Neural progenitor cell (in vitro differentiated cells): Measurements from ENCODE around the gene COL4A4. TPM values are rescaled to one million over a fixed set of nuclear protein-coding genes. Genes with fewer than 3 reads are reported as not detected.

Experiments used
- DNase-seq: peaks from one replicate; pipeline ENCODE4 v3.0.0-alpha.2; 2016; ENCODE audit warnings: low spot score
- H2AFZ ChIP-seq: fragments of 200-600 bp; sonication (generic); replicated peaks from 2 replicates; pipeline ENCODE4 v1.6.1; 2016; ENCODE audit warnings: antibody characterized with exemption
- H3F3A ChIP-seq: fragments of 200-600 bp; sonication (generic); 2 replicates; pipeline ENCODE4 v1.6.1; 2016; ENCODE audit warnings: antibody characterized with exemption, low read depth
- H3K27ac ChIP-seq: fragments of 200-600 bp; sonication (generic); 2 replicates; pipeline ENCODE4 v1.5.1; 2016; ENCODE audit warnings: mild to moderate bottlenecking
- H3K27me3 ChIP-seq: fragments of 200-600 bp; sonication (generic); 2 replicates; pipeline ENCODE4 v1.6.1; 2016; ENCODE audit warnings: mild to moderate bottlenecking, moderate library complexity
- H3K36me3 ChIP-seq: fragments of 200-600 bp; sonication (generic); 2 replicates; pipeline ENCODE4 v1.5.1; 2016
- H3K4me1 ChIP-seq: fragments of 200-600 bp; sonication (generic); 2 replicates; pipeline ENCODE4 v1.6.1; 2016; ENCODE audit warnings: mixed run types
- H3K4me2 ChIP-seq: fragments of 200-600 bp; sonication (generic); 2 replicates; pipeline ENCODE4 v1.6.1; 2016
- H3K4me3 ChIP-seq: fragments of 200-600 bp; sonication (generic); 2 replicates; pipeline ENCODE4 v1.5.1; 2016
- H3K79me2 ChIP-seq: fragments of 200-600 bp; sonication (generic); 2 replicates; pipeline ENCODE4 v1.6.1; 2016; ENCODE audit warnings: low read depth
- H3K9ac ChIP-seq: fragments of 200-600 bp; sonication (generic); 2 replicates; pipeline ENCODE4 v1.6.1; 2016
- H3K9me3 ChIP-seq: fragments of 200-600 bp; sonication (generic); 2 replicates; pipeline ENCODE4 v1.5.1; 2016; ENCODE audit warnings: low read depth
- H4K20me1 ChIP-seq: fragments of 200-600 bp; sonication (generic); 2 replicates; pipeline ENCODE4 v1.6.1; 2016; ENCODE audit warnings: low read depth
- H3K27ac Mint-ChIP-seq: 3 replicates; pipeline ENCODE4 v1.8.0; 2021; ENCODE audit warnings: mixed read lengths
- H3K27me3 Mint-ChIP-seq: 2 replicates; pipeline ENCODE4 v1.8.0; 2022; ENCODE audit warnings: low read depth, mild to moderate bottlenecking, inconsistent platforms, moderate library complexity, mixed read lengths; ENCODE audit not compliant: insufficient read depth
- H3K36me3 Mint-ChIP-seq: 3 replicates; pipeline ENCODE4 v1.8.0; 2021; ENCODE audit warnings: mixed read lengths
- H3K4me1 Mint-ChIP-seq: 3 replicates; pipeline ENCODE4 v1.8.0; 2021; ENCODE audit warnings: mixed read lengths
- H3K4me3 Mint-ChIP-seq: 3 replicates; pipeline ENCODE4 v1.8.0; 2021; ENCODE audit warnings: mild to moderate bottlenecking, moderate library complexity, mixed read lengths
- H3K9me3 Mint-ChIP-seq: 3 replicates; pipeline ENCODE4 v1.8.0; 2020; ENCODE audit warnings: mixed read lengths
- CTCF ChIP-seq: fragments of 200-600 bp; sonication (generic); IDR thresholded peaks from 2 replicates; pipeline ENCODE4 v1.5.1; 2017; ENCODE audit warnings: antibody characterized with exemption, mild to moderate bottlenecking
- EZH2 ChIP-seq: fragments of 200-600 bp; sonication (generic); IDR thresholded peaks from 2 replicates; pipeline ENCODE4 v1.6.1; 2017; ENCODE audit warnings: antibody characterized with exemption, mild to moderate bottlenecking, moderate library complexity
- EZH2phosphoT487 ChIP-seq: fragments of 200-600 bp; sonication (generic); IDR thresholded peaks from 2 replicates; pipeline ENCODE4 v1.6.1; 2017; ENCODE audit warnings: antibody characterized with exemption
- total RNA-seq: library from RNA; depleted of rRNA; stranded (reverse); fragments of >200 nt; gene quantifications from 2 replicates; pipeline ENCODE4 v1.2.3, GENCODE V29; 2015; ENCODE audit warnings: low replicate concordance

COL4A4 gene
- total RNA-seq, 1 donor from 2014 or later, result 0.60 TPM

- Histone ChIP-seq H4K20me1 (no peaks in the 10 kb centered on the region), H2AFZ (no peak overlapping the region), H3K36me3 (no peaks in the 10 kb centered on the region), H3K4me2 (no peak overlapping the region), H3K27ac (no peak overlapping the region), H3K4me3 (no peak overlapping the region), H3K9me3 (no peaks in the 10 kb centered on the region), H3K9ac (no peak overlapping the region), H3F3A (no peaks in the 10 kb centered on the region), H3K4me1 (no peaks in the 10 kb centered on the region), H3K27me3 (no peaks in the 10 kb centered on the region), H3K79me2 (no peaks in the 10 kb centered on the region)
- TF ChIP-seq CTCF (no peak), EZH2phosphoT487 (no peak), EZH2 (no peak)
- Mint-ChIP-seq H3K36me3 (no peaks in the 10 kb centered on the region), H3K4me1 (peaks cover 2% of the 10 kb centered on the region), H3K27me3 (peaks cover 4% of the 10 kb centered on the region), H3K4me3 (no peak overlapping the region), H3K9me3 (peaks cover 2% of the 10 kb centered on the region), H3K27ac (no peak overlapping the region)
- no peak for DNase-seq
These were observed 66.4 kb downstream of the COL4A4 start for GRCh38 chr2:227097495-227098161.

GRCh38 chr2:227095346-227095745, 68.7 kb downstream of the COL4A4 start:
- no peaks in the 10 kb centered on the region for H3K9me3 ChIP-seq
- no peaks in the 10 kb centered on the region for H3K79me2 ChIP-seq
- TF ChIP-seq EZH2, result no peak
- TF ChIP-seq EZH2phosphoT487, result no peak
- TF ChIP-seq CTCF, result no peak
- no peaks in the 10 kb centered on the region for H3K36me3 Mint-ChIP-seq
- H3K9ac ChIP-seq, result no peak overlapping the region
- no peak overlapping the region for H3K27ac ChIP-seq
- peaks cover 2% of the 10 kb centered on the region for H3K9me3 Mint-ChIP-seq
- no peak overlapping the region for H3K4me3 ChIP-seq
- no peak overlapping the region for H2AFZ ChIP-seq
- no peaks in the 10 kb centered on the region for H3F3A ChIP-seq
- no peak overlapping the region for H3K4me2 ChIP-seq
- H3K27me3 ChIP-seq, result no peaks in the 10 kb centered on the region
- H3K36me3 ChIP-seq, result no peaks in the 10 kb centered on the region
- H3K4me1 Mint-ChIP-seq, result peaks cover 2% of the 10 kb centered on the region
- DNase-seq, result no peak
- H3K4me3 Mint-ChIP-seq, result no peak overlapping the region
- no peaks in the 10 kb centered on the region for H4K20me1 ChIP-seq
- H3K4me1 ChIP-seq, result no peaks in the 10 kb centered on the region
- H3K27ac Mint-ChIP-seq, result no peak overlapping the region
- H3K27me3 Mint-ChIP-seq, result peaks cover 2% of the 10 kb centered on the region

- H2AFZ ChIP-seq, result no peak overlapping the region
- H3K79me2 ChIP-seq, result no peaks in the 10 kb centered on the region
- no peaks in the 10 kb centered on the region for H3K27me3 ChIP-seq
- H3K27ac Mint-ChIP-seq, result no peak overlapping the region
- no peak overlapping the region for H3K27ac ChIP-seq
- no peaks in the 10 kb centered on the region for H3K36me3 Mint-ChIP-seq
- no peaks in the 10 kb centered on the region for H3K9me3 Mint-ChIP-seq
- no peaks in the 10 kb centered on the region for H3K9me3 ChIP-seq
- H3K4me3 ChIP-seq, result no peak overlapping the region
- TF ChIP-seq CTCF (no peak), EZH2phosphoT487 (no peak), EZH2 (no peak)
- no peak overlapping the region for H3K4me3 Mint-ChIP-seq
- no peak overlapping the region for H3K9ac ChIP-seq
- H3K4me2 ChIP-seq, result no peak overlapping the region
- H4K20me1 ChIP-seq, result no peaks in the 10 kb centered on the region
- H3F3A ChIP-seq, result no peaks in the 10 kb centered on the region
- no peaks in the 10 kb centered on the region for H3K4me1 ChIP-seq
- H3K36me3 ChIP-seq, result no peaks in the 10 kb centered on the region
- no peak for DNase-seq
- no peaks in the 10 kb centered on the region for H3K4me1 Mint-ChIP-seq
- no peaks in the 10 kb centered on the region for H3K27me3 Mint-ChIP-seq
These were observed 81.7 kb downstream of the COL4A4 start for GRCh38 chr2:227082286-227082685.
